ENCODE measurements around the gene OR5AR1. TPM values are rescaled to one million over a fixed set of nuclear protein-coding genes. Genes with fewer than 3 reads are reported as not detected.
A peak's percentile ranks its signal among the peaks of the same experiment; 100 is the strongest.
"Not testable (repeated sequence)": the region's sequence is repeated elsewhere in the genome, so short reads cannot be mapped to it uniquely, and the experiment has no call there.

OR5AR1 gene
- polyA plus RNA-seq (ENCODE audit: insufficient read length in 12 of 12), result not detected
- long read RNA-seq, donor 1, result 0 reads
- long read RNA-seq, donor 2, result 0 reads
- long read RNA-seq, donor 3, result 0 reads
- long read RNA-seq, donor 4, result 0 reads
- long read RNA-seq, donor 5, result 0 reads
- long read RNA-seq, donor 6, result 0 reads
- long read RNA-seq, donor 7, result 0 reads
- long read RNA-seq, donor 8, result 0 reads
- long read RNA-seq, donor 9, result 0 reads
- long read RNA-seq, donor 10, result 0 reads
- long read RNA-seq, donor 11, result 0 reads

GRCh38 chr11:56663386-56663785 is at the start of gene OR5AR1:
Gene OR5AR1 (plus strand): TSS chr11:56663686. CDS start chr11:56663686, 0 bp downstream.
- DNase-seq, result no peak

- DNase-seq, result peak; percentile 2
These were observed 38.8 kb upstream of the OR5AR1 start for GRCh38 chr11:56624661-56625110.

GRCh38 chr11:56625946-56626345 is 37.5 kb upstream of the OR5AR1 start:
- DNase-seq, result no peak

- DNase-seq, result no peak
These were observed 31.2 kb upstream of the OR5AR1 start for GRCh38 chr11:56632329-56632728.

DNA sequence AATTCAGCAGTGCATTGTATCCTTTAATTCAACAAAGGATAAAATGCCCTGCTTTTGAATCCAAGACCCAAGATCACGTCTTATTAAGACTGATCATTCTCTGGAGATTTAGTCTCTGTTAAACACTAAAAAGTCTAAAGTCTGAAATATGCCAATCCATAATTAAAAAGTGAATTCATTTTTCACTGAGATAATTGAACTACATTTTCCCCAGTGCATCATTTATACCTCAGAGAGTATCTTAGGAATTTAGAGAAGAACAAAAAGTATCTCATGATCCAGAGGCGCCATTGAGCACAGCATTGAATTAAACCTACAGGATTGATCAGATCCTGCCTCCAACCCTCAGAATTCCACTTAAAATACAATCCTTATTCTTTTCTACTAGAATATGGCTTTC is 26.6 kb upstream of the OR5AR1 start:
- DNase-seq, result no peak

GRCh38 chr11:56637500-56637899 is 26.0 kb upstream of the OR5AR1 start:
- no peak for DNase-seq

GRCh38 chr11:56642339-56642738 is 21.1 kb upstream of the OR5AR1 start, which contains the start of gene OR5AP2:
Gene OR5AP2 (minus strand): TSS chr11:56642439. CDS start chr11:56642439, 0 bp downstream.
- no peak for DNase-seq

DNA sequence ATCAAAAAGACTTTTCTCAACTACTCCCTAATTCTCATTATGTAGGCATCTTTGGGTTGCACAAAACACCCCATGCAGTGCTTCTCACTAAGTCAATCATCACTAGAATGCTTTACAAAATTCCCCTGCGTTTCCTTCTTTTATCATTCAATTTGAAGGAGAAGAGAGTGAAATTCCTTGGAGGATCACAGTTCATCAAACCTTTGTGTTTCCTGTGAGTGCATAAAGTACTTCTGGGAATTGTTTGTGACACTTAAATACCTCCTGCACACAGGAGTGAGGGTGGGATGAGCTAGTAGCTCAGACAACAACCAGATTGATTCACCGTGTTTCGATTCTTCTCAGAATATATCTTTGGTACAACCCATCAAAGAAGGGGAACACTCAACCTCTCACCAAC is 3.7 kb upstream of the OR5AR1 start:
- no peak for DNase-seq

- no peak for DNase-seq
These were observed 7.5 kb downstream of the OR5AR1 start for GRCh38 chr11:56670984-56671383.

- DNase-seq, result no peak
These were observed 25.1 kb downstream of the OR5AR1 start for GRCh38 chr11:56688554-56689100.

- DNase-seq, result not testable (repeated sequence)
These were observed 27.7 kb downstream of the OR5AR1 start for GRCh38 chr11:56691179-56691578.

DNA sequence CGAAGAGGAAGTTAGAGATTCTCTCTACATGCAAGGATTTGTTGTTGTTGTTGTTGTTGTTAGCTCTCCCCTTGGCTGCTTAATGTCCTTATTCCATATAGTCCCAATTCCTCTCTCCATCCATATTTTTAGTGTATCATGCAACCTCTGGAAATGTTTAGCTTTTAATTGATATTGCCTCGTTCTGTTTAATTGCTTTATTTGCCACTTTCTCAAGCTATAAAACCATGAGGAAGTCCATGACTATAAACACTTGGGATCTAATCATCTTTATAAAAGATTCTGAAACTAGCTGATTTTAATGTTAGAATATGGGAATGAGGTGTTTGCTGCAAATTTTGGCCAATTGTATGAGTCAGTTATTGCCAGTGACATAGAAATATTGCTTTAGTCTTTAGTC is 29.9 kb downstream of the OR5AR1 start:
- no peak for DNase-seq

- DNase-seq, result no peak
These were observed 35.3 kb downstream of the OR5AR1 start, which contains the start of gene OR9G1 for GRCh38 chr11:56698795-56699194. Gene OR9G1 (plus strand): TSS chr11:56699095. CDS start chr11:56700388, 1,293 bp downstream.

- no peak for DNase-seq
These were observed 36.9 kb downstream of the OR5AR1 start for GRCh38 chr11:56700242-56700913.

DNA sequence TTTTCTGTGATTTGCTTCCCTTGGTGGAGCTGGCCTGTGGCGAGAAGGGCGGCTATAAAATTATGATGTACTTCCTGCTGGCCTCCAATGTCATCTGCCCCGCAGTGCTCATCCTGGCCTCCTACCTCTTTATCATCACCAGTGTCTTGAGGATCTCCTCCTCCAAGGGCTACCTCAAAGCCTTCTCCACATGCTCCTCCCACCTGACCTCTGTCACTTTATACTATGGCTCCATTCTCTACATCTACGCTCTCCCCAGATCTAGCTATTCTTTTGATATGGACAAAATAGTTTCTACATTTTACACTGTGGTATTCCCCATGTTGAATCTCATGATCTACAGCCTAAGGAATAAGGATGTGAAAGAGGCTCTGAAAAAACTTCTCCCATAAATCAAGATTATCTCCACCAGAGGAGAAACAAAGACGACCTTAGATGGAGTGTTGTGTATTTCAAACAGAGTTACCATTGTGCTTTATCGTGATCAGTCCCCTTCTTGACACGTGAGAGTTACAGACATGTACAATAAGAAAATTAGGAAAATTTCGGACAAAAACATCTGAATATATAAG is 37.5 kb downstream of the OR5AR1 start:
- no peak for DNase-seq

- no peak for DNase-seq
These were observed 42.4 kb downstream of the OR5AR1 start for GRCh38 chr11:56705784-56706396.

DNA sequence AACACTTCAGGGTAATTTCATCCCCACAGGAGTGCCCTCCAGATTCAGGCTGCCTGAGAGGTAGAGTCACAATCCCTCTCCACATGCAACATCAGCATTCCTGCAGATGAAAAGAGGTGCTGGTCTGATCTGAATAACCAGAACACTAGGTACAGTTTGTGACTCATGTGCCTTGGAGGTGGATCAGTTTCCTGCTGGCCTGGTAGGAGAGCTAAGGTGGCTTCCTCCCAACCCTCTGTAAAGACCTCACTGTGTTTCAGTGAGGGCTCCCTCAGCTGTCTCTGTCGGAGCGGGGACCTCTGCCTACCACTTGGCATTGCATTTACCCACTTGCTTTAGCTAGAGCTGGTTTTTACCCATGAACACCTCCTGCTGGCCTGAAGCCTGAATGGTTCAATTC is 43.0 kb downstream of the OR5AR1 start:
- no peak for DNase-seq

DNA sequence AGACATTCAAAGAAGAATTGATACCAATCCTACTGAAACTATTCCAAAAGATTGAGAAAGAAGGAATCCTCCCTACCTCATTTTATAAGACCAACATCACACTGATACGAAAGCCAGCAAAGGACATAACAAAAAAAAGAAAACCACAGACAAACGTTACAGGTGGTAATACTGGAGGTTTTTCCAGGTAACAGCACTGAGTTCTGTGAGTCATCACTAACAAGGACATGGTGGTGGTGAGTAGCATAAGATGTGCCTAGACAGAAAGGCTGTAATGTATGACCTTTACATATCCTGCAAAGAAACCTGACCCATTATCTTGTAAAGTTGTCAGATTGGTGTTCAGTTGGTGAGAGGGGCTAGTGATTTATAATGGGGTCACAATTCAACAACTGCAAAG is 50.7 kb downstream of the OR5AR1 start:
- no peak for DNase-seq

All from muscle of arm (tissue), 14 donors.